ENCODE data around the gene RHBDF2.

RHBDF2 gene

GRCh38 chr17:76496464-76496863 is 4.8 kb downstream of the RHBDF2 start:
- H3K4me3 ChIP-seq (ENCODE audit: low read length) = no peak overlapping the region
- TF ChIP-seq CTCF (conservative IDR thresholded peaks at IDR 0.05; ENCODE audit: low read length) = no peak
- no peak for DNase-seq (ENCODE audit: low read depth)

- H3K4me3 ChIP-seq (ENCODE audit: low read length) = no peak overlapping the region
- no peak for DNase-seq (ENCODE audit: low read depth)
- no peak for TF ChIP-seq CTCF (conservative IDR thresholded peaks at IDR 0.05; ENCODE audit: low read length)
Observed at GRCh38 chr17:76495663-76496400, 5.4 kb downstream of the RHBDF2 start.

- H3K4me3 ChIP-seq (ENCODE audit: low read length) = no peak overlapping the region
- DNase-seq (ENCODE audit: low read depth) = no peak
- TF ChIP-seq CTCF (conservative IDR thresholded peaks at IDR 0.05; ENCODE audit: low read length) = no peak
Observed at GRCh38 chr17:76493505-76494167, 7.6 kb downstream of the RHBDF2 start.

- peak; percentile 77 for DNase-seq (ENCODE audit: low read depth)
- no peak for TF ChIP-seq CTCF (conservative IDR thresholded peaks at IDR 0.05; ENCODE audit: low read length)
- H3K4me3 ChIP-seq (ENCODE audit: low read length) = peak overlapping the region; percentile 9
Observed at GRCh38 chr17:76492989-76493501, 8.2 kb downstream of the RHBDF2 start.

GRCh38 chr17:76492123-76492988 is 8.9 kb downstream of the RHBDF2 start:
- H3K4me3 ChIP-seq (ENCODE audit: low read length) = no peak overlapping the region
- DNase-seq (ENCODE audit: low read depth) = no peak
- no peak for TF ChIP-seq CTCF (conservative IDR thresholded peaks at IDR 0.05; ENCODE audit: low read length)

- DNase-seq (ENCODE audit: low read depth) = no peak
- TF ChIP-seq CTCF (conservative IDR thresholded peaks at IDR 0.05; ENCODE audit: low read length) = no peak
- no peak overlapping the region for H3K4me3 ChIP-seq (ENCODE audit: low read length)
Observed at GRCh38 chr17:76491271-76492122, 9.7 kb downstream of the RHBDF2 start.
